GM19035 (cell line): ENCODE measurements around the gene OR5AN1.
"Not testable (repeated sequence)": the region's sequence is repeated elsewhere in the genome, so short reads cannot be mapped to it uniquely, and the experiment has no call there.

Experiments
- ATAC-seq: cut with Tn5 transposase; IDR thresholded peaks from one replicate; pipeline ENCODE4 v1.9.1; 2021; ENCODE audit not compliant: unreplicated experiment

The OR5AN1 gene, protein sequence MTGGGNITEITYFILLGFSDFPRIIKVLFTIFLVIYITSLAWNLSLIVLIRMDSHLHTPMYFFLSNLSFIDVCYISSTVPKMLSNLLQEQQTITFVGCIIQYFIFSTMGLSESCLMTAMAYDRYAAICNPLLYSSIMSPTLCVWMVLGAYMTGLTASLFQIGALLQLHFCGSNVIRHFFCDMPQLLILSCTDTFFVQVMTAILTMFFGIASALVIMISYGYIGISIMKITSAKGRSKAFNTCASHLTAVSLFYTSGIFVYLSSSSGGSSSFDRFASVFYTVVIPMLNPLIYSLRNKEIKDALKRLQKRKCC

DNA sequence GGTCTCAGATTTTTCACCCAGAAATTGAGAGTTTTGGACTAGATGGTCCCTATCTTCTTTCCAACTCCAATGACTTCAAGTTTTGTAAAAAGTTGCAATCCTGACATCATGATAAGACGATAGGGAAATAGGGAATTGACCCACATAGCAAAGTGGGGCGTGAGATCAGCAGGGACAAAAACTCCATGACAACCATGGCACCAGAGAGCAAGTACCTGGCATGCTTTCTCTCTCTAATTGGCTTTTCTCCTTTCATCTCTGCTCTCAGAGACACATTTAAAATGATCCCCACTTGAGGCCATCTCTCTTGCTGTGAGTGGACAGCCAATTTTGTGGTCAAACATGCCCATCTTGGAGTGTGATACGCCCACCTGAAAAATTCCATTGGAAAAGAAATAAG lies at the start of gene OR5AN1:
TSS of gene OR5AN1 (plus strand) at position 301 of the 400 bp plus-strand sequence. CDS start 5,564 bp downstream, outside the sequence.
- ATAC-seq: no peak

DNA sequence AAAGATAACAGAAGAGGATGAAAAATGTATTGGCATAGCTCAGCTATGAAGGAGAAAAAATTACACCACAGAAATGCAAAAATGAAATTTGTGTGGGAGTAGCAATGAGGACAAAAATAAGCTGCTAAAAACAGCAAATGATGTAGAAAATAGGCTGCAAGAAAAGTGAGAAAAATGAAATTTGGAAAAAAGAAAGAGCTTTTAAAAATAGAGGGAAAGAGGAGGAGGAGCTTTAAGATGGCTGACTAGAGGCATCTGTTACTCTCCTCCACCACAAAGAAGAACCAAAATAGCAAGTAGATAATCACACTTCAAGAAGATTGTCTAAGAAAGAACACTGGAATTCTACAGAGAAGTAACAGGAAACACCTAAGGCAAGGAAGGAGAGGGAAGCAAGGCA lies 23.7 kb upstream of the OR5AN1 start:
- no peak for ATAC-seq

DNA sequence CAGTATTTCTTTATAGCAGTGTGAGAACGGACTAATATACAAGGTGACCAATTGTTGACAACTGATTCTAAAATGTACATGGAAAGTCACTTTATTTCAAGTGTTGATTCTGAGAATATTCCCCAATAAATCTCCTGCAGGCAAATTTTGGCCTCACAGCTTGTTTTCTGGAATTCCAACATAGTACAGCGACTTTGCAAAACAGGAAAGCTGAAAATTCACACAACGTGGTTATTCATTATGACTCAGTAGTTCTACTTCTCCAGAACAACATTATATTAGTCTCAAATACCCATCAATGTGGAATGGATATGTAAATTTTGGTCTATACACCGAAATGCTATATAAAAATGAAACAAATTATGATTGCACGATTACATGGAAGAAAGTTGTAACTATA lies 22.5 kb upstream of the OR5AN1 start:
- ATAC-seq: no peak

DNA sequence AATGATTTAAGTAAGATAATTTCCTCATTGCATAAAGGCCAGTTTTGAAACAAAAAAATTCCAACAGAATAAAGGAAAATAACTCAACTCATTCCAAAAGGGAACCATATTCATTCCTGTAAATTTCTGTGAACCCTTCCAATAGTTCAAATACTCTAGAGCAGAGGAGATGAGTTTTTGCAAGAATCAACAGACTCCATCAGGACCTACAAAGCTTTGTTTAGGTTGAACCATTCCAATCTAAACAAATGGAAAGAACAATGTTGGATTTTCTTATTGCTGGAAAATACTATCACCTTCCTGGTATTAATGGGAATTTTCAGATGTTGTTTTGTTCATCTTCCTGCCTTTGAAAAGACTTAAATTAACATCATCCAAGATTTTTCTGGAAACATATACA lies 21.8 kb upstream of the OR5AN1 start:
- ATAC-seq: no peak

DNA sequence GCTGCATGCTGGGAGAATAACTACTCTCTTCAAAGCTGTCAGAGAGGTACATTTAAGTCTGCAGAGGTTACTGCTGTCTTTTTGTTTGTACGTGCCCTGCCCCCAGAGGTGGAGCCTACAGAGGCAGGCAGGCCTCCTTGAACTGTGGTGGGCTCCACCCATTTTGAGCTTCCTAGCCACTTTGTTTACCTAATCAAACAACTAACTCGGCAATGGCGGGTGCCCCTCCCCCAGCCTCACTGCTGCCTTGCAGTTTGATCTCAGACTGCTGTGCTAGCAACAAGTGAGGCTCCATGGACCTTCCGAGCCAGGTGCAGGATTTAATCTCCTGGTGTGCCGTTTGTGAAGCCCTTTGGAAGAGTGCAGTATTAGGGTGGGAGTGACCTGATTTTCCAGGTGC lies 9.0 kb upstream of the OR5AN1 start:
- ATAC-seq: not testable (repeated sequence)

DNA sequence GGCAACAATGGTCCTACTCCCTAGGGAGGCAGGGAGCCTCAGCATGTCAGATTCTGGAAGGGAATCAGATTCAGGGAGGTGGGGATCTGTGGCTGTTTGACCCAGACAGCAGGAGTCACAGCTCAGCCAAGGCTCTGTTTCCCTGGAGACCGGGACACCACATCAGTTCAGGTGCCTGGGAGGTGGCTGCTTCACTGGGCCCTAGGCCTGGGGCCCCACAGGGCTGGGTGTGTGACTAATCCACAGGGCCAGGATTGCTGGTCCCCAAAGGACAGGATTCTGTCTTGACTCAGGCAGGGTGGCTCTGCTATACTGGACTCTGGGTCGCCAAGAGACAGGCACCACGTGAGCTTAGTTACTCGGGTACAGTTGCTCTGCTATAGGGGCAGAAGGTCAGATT lies 3.5 kb upstream of the OR5AN1 start:
- ATAC-seq: no peak

DNA sequence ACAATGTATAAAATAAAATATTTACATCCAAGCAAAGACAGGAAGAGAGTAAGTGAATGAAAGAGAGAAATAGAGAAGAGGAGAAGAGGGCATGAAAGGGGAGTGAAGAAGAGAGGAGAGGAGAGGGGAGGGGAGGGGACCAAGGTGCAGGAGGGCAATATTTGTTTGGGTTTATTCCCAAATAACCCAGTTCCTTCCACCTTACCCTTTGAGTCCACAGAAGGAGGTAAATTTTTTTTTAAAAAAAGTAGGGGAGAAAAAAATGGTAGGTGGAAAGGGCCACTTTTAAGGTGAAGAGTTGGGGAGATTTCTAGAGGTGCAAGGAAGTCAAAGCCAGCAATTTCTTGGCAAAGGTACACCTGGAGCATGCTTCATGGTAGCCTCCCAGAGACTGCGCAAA lies 2.1 kb upstream of the OR5AN1 start:
- ATAC-seq: no peak

DNA sequence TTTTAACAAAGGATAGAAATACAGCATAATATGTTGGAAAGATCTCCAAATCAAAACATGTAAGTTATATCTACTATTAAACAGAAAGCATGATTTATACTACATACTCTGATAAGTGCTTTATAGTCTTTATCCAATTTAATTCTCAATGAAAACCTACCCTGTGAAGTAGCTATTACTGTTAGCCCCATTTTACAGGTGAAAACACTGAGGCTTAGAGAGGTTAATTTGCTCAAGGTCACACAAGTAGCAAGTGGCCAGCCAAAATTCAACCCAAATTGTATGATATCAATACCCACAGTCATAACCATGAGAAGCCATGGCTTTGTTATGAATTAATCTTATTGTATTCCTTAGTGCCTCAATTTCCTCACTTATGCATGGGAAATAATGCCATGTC lies 675 bp upstream of the OR5AN1 start:
- ATAC-seq: no peak

DNA sequence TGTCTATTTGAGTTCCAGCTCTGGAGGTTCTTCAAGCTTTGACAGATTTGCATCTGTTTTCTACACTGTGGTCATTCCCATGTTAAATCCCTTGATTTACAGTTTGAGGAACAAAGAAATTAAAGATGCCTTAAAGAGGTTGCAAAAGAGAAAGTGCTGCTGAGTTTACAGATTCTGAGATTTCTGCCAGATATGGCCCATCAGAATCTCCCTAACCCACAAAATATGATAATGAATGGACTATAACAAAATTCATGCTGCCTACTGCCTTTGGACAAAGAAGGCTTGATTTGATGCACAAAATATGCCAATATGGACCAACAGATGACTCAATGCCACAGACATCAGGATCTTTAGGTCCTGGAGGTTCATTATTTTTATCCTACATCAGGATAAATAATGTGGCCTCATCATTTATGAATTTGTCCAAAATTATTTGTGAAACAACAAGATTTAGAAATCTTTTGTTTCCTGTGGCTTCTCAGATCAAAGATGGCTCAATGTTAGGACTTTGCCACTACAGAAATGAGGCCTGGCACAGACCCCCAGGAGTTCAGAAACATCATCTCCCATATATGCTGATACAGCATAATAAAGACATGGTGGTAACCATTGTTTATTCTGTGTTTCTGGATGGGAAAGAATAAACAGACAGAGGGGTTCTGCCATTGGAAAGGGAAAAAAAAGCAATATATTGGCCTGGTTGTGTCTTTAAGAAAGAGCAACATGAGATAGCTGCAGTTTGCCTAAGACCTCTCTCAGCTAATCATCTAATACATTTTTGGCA lies 6.7 kb downstream of the OR5AN1 start:
- ATAC-seq: no peak

DNA sequence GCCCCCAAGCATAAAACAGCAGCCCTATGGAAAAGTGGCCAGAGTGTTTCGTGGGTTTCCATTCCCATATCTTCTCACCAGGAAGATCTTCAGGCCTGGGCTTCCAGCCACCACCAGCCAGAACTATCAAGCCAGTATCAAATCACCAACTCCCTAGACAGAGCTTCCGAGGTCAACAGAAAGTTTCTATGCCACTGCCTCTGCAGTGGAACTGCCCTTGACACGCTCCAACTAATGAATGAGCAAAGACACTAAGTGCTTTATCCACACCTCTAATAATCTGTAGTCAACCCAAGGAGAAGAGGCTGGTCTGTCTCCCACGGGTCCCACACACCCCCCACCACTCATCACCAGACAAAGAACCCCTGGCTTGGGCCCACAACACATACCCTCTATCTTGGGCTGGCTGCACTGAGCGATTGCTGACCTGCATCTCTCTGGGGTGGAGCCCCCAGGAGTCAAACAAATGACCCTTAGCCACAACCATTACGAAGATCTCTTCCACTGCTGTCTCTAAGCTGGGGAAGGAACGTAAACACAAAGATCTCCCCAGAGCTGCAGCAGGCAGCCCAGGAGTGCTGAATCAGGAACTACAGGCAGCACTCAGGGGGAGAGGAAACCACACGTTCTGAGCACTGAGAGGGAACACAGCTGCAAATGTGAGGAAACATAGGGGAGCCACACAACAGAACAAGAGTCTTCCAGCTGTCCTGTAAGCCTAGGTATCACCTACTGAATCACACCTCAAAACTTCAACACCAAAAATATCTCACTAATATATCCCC lies 9.7 kb downstream of the OR5AN1 start:
- no peak for ATAC-seq

DNA sequence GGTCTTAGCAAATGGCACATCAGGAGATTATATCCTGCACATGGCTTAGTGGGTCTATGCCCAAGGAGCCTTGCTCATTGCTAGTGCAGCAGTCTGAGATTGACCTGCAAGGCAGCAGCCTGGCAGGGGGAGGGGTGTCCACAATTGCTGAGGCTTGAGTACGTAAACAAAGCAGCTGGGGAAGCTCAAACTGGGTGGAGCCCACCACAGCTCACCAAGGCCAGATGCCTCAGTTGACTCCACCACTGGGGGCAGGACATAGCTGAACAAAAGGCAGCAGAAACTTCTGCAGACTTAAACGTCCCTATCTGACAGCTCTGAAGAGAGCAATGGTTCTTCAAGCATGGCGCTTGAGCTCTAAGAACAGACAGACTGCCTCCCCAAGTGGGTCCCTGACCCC lies 13.6 kb downstream of the OR5AN1 start:
- ATAC-seq: not testable (repeated sequence)

DNA sequence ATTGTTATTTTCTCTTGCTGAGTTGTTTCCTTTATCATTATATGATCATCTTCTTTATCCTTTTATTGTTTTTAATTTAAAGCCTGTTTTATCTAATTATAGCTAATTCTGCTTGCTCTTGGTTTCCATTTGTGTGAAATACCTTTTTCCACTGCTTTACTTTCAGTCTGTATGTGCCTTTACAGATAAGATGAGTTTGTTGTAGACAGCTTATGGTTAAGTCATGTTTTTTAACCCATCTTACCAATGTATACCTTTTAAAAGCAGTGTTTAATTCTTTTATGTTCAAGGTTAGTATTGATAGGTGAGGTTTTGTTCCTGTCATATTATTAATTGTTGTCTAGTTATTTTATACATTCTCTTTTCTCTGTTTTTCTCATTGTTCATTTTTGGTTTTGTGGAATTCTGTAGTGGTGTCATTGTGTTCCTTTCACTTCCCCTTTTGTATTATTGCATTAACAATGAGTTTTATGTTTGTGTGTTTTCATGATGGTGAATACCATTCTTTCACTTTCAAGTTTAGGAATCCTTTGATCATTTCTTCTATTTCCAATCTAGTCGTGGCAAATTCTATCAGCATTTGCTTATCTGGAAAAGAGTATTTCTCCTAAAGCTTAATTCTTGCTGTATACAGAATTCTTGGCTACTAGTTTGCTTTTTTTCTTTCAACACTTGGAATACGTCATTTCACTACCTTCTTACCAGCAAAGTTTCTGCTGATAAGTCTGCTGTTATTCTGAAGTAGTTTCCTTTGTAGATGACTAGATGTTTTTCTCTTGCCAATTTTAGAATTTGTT lies 21.8 kb downstream of the OR5AN1 start:
- peak; percentile 93 for ATAC-seq

DNA sequence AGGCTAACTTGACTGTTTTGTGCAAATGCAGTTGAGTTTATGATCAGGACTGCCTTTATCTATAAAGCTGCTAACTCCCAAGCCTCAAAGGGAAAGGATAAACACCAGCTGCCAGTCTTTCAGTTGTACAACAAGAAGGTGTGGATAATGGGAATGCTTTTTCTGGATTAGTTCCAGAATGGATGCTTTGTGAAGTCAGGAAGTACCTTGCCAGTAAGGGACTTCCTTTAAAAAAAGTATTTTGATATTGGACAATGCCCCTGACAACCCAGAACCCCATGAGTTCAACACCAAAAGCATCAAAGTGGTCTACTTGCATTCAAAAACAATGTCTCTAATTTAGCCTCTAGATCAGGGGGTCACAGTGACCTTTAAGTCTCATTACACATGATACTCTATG lies 35.5 kb downstream of the OR5AN1 start:
- no peak for ATAC-seq

DNA sequence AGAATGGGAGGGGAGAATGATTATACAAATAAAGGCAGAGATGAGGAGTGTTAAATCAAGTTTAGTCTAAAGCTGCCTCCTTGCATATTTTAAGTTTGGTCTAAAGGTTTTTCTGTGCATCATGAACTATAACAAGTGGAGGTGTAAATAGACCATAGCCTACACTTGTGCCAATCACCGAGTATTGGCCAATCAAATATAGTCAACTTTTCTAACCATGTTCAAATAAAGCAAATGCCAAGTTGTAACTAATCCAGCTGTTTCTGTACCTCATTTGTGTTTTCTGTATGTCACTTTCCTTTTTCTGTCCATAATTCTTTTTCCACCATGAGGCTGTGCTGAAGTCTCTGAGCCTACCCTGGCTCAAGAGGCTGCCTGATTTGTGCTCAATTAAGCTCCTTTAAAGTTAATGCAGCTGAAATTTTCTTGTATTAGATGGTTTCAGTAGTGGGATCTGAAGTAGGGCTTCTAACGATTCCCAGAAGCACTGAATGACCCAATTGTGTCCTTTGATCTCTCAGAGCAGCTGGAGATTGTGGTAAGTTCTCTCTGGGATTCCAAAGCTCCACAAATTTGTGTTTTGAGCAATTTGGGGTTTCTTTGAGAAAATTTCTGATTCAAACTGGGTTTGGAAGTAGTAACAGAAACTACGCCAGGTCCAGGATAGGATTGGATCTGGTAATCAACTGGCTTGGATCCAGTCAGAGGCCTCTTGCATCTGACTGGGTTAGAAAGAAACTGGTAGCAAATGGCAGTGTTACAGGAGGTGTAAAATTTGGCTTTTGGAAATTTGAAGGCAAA lies 42.0 kb downstream of the OR5AN1 start:
- ATAC-seq: no peak

DNA sequence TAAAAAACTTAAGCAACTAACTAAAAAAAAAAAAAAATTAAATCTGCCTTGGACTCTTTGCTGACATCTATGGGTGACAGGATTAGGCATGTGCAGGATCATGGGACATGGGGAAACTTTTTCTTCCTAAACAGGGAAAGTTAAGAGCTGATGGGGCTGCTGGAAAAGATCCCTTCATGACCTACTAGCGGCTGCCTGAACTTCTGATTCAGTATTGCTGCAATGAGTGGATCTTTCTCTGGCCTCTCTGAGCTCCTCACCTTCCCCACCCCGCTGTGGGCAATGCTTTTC lies 42.5 kb downstream of the OR5AN1 start:
- ATAC-seq: no peak

DNA sequence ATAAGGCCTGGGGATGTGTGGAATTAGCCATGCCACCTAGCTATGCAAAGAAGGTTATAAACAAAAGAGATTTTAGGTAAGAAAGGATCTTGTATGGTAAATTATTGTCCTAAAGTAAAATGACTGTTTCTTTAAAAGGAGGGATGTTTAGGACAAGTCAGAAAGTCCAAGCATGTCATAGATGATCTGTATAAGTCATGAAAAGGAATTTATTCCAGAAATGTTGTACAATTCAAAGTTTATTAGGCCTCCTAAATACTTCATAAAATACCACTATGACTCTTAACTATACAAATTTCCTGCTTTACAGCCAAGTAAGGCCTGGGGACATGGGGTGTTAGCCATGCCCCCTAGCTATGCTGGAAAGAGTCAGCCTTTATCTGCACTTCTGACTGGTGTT lies 44.9 kb downstream of the OR5AN1 start:
- ATAC-seq: no peak

DNA sequence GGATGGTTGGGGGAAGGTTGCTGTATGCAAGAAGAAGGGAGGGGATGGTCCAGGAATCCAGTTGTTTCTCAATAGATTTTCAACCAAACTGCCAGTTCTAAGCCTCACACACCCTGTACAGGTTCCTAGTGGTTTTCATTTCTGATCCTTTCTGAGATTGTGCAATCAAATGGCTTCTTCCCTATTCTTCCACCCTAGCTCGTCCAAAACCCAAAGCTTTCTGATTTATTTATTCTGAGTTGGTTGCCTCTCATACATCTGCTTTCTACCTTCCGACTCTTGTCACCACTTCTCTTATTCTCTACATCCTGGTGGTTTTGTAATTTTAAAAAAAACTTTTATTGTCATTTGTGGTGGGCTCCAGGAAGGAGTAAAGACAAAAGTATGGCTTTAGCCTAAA lies 55.0 kb downstream of the OR5AN1 start:
- no peak for ATAC-seq

DNA sequence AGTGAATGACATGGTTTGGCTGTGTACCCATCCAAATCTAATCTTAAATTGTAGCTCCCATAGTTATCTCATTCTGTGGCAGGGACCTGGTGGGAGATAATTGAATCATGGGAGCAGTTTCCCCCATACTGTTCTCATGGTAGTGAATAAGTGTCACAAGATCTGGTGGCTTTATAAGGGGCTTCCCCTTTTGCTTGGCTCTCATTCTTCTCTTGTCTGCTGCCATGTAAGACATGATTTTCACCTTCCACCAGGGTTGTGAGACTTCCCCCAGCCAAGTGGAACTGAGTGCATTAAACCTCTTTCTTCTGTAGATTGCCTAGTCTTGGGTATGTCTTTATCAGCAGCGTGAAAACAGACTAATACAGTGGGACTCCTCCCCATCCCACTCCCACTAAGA lies 56.4 kb downstream of the OR5AN1 start:
- no peak for ATAC-seq

DNA sequence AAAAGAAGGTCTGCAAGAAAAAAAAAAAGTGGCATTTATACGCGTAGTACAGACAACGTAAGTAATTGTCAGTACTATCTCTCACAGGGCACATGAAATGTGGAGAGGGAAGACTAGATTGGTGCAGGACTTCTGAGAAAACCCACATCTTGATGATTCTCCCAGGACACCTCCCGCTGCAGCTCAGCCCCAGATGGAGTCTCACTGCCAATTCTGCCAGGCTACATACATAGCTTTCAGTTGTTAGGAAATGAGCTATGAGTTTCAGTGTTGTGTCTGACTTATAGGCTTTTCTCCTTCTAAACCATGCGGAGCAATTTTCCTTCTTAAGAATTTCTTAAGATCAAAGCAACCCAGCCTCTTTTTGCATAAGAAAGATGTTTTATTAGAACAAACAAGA lies 57.9 kb downstream of the OR5AN1 start:
- ATAC-seq: no peak

DNA sequence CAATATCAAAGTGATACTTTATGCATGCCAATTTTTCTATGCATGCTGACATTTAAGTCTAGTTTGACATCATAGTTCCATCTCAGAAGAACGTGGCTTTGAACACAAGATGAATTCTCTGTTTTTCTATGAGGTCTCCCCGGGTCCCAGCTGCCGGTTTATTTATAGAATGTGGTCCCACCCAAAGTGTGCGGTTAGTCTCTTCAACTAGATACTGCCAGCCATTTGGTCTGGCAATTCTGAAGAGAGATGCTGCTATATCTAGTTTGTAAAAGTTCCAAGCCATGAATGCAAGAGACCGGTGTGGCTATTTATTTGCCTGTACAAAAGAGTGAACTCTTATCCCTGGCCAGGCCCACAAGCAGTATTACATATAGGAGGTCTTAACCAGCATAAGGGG lies 58.3 kb downstream of the OR5AN1 start:
- no peak for ATAC-seq
